HCT116 (cell line): Measurements from ENCODE around the gene TNIK. TPM values are rescaled to one million over a fixed set of nuclear protein-coding genes. Genes with fewer than 3 reads are reported as not detected.

Experiments
- ATAC-seq: fragments of 200-7000 bp; cut with Tn5 transposase; 2 replicates; pipeline ENCODE4 v1.9.1; 2020; ENCODE audit warnings: mild to moderate bottlenecking, moderate library complexity
- BruUV-seq: library from RNA; stranded (reverse); fragments of 400-500 nt; replicated peaks from 2 replicates; lab custom pipeline; 2021; lab: Mats Ljungman, UMichigan
- CTCF ChIA-PET: fragments of 300-600 bp; sonication (Branson Sonifier 250); formaldehyde crosslinking; loops from one replicate; lab custom pipeline; 2021; ENCODE audit warnings: antibody characterized with exemption; lab: Charles Lee
- POLR2A ChIA-PET: fragments of 300-600, 350-600 bp; sonication (Branson Sonifier 250); formaldehyde crosslinking; loops from one replicate; lab custom pipeline; 2021; ENCODE audit warnings: antibody characterized with exemption; lab: Charles Lee
- RAD21 ChIA-PET, 2 experiments: fragments of 300-600 bp; sonication (Branson Sonifier 250); formaldehyde crosslinking; loops; one replicate each; lab custom pipeline; 2023; ENCODE audit warnings: low total read pairs in 2 of 2; ENCODE audit not compliant: uncharacterized antibody in 2 of 2, unreplicated experiment in 2 of 2, low non-redundant PET in 1 of 2; lab: Charles Lee
- DNase-seq: peaks from one replicate; pipeline ENCODE4 v3.0.0-alpha.2; 2010; ENCODE audit warnings: low read depth, low spot score
- H2AFZ ChIP-seq: fragments of 200-600 bp; shearing (Covaris generic), sonication (generic); 2 replicates; pipeline ENCODE4 v1.6.1; 2017; ENCODE audit warnings: low read depth, mixed run types, mixed read lengths, antibody characterized with exemption, low read length; ENCODE audit not compliant: poor library complexity, severe bottlenecking
- H3K27ac ChIP-seq: 2 replicates; pipeline ENCODE4 v1.5.1; 2012; ENCODE audit warnings: low read depth, low read length
- H3K27me3 ChIP-seq: fragments of 200-600 bp; sonication (generic); 2 replicates; pipeline ENCODE4 v1.6.1; 2016; ENCODE audit warnings: mixed run types, low read length, mixed read lengths; ENCODE audit not compliant: insufficient read depth
- H3K36me3 ChIP-seq, 2 experiments: fragments of 200-500 bp in 1 of 2; fragments of 200-600 bp in 1 of 2; sonication (Bioruptor generic) in 1 of 2; sonication (generic) in 1 of 2; 2 replicates each; pipeline versions ENCODE4 v1.5.1 to v1.6.1; 2014 to 2016; ENCODE audit warnings: low read length in 2 of 2, inconsistent platforms in 1 of 2, mixed read lengths in 1 of 2, mixed run types in 1 of 2; ENCODE audit not compliant: insufficient read depth in 2 of 2, control insufficient read depth in 1 of 2
- H3K4me1 ChIP-seq, 2 experiments: fragments of 200-600 bp in 1 of 2; sonication (generic) in 1 of 2; 2 replicates each; pipeline versions ENCODE4 v1.5.1 to v1.6.1; 2012 to 2017; ENCODE audit warnings: low read length in 2 of 2, inconsistent platforms in 1 of 2, mild to moderate bottlenecking in 1 of 2, mixed read lengths in 1 of 2, mixed run types in 1 of 2, moderate library complexity in 1 of 2; ENCODE audit not compliant: insufficient read depth in 2 of 2, control insufficient read depth in 1 of 2
- H3K4me2 ChIP-seq: fragments of 200-600 bp; sonication (generic); 2 replicates; pipeline ENCODE4 v1.6.1; 2017; ENCODE audit warnings: mixed run types, low read length, mixed read lengths
- H3K4me3 ChIP-seq, 2 experiments: fragments of 200-600 bp in 1 of 2; sonication (generic) in 1 of 2; replicated peaks in 1 of 2; 2 replicates each; pipeline ENCODE4 v1.5.1; 2011 to 2016; ENCODE audit warnings: low read length in 2 of 2, control low read depth in 1 of 2, low read depth in 1 of 2, mild to moderate bottlenecking in 1 of 2, mixed read lengths in 1 of 2, mixed run types in 1 of 2
- H3K79me2 ChIP-seq: fragments of 200-600 bp; sonication (generic); 2 replicates; pipeline ENCODE4 v1.6.1; 2017; ENCODE audit warnings: mild to moderate bottlenecking, mixed run types, low read length, moderate library complexity, mixed read lengths; ENCODE audit not compliant: insufficient read depth
- H3K9ac ChIP-seq: fragments of 200-600 bp; sonication (generic); 2 replicates; pipeline ENCODE4 v1.6.1; 2016; ENCODE audit warnings: low read length, mixed read lengths
- H3K9me2 ChIP-seq: fragments of 200-600 bp; sonication (generic), shearing (Covaris generic); 2 replicates; pipeline ENCODE4 v1.6.1; 2017; ENCODE audit warnings: mixed run types, mild to moderate bottlenecking, moderate library complexity; ENCODE audit not compliant: insufficient read depth
- H3K9me3 ChIP-seq, 2 experiments: fragments of 200-500 bp in 1 of 2; fragments of 200-600 bp in 1 of 2; sonication (Bioruptor generic) in 1 of 2; sonication (generic) in 1 of 2; 2 replicates each; pipeline ENCODE4 v1.6.1; 2014 to 2017; ENCODE audit warnings: low read length in 2 of 2, mixed read lengths in 2 of 2, inconsistent platforms in 1 of 2, low read depth in 1 of 2, mild to moderate bottlenecking in 1 of 2, mixed run types in 1 of 2, moderate library complexity in 1 of 2; ENCODE audit not compliant: control insufficient read depth in 1 of 2, insufficient read depth in 1 of 2
- H4K20me1 ChIP-seq: fragments of 200-600 bp; sonication (generic), shearing (Covaris generic); 2 replicates; pipeline ENCODE4 v1.6.1; 2017; ENCODE audit warnings: mixed run types, mild to moderate bottlenecking, moderate library complexity; ENCODE audit not compliant: insufficient read depth
- ATF3 ChIP-seq: IDR thresholded peaks from 2 replicates; pipeline ENCODE4 v1.6.1; 2012
- CBX3 ChIP-seq: IDR thresholded peaks from 2 replicates; pipeline ENCODE4 v1.6.1; 2012; ENCODE audit warnings: low read depth
- CEBPB ChIP-seq: IDR thresholded peaks from 2 replicates; pipeline ENCODE4 v1.6.1; 2012; ENCODE audit warnings: low read depth
- CTCF ChIP-seq, 3 experiments: fragments of 200-600 bp in 1 of 3; sonication (generic) in 1 of 3; IDR thresholded peaks in 2 of 3; conservative IDR thresholded peaks in 1 of 3; 2 replicates each; pipeline ENCODE4 v1.5.1; 2012 to 2017; ENCODE audit warnings: low read depth in 2 of 3, low read length in 2 of 3, antibody characterized with exemption in 1 of 3, borderline replicate concordance in 1 of 3, control low read depth in 1 of 3, mild to moderate bottlenecking in 1 of 3, mixed read lengths in 1 of 3, mixed run types in 1 of 3, moderate library complexity in 1 of 3; ENCODE audit not compliant: insufficient read depth in 1 of 3
- EGR1 ChIP-seq: IDR thresholded peaks from 2 replicates; pipeline ENCODE4 v1.6.1; 2012; ENCODE audit warnings: low read depth
- EZH2 ChIP-seq: fragments of 200-600 bp; sonication (generic); IDR thresholded peaks from 2 replicates; pipeline ENCODE4 v1.6.1; 2017; ENCODE audit warnings: antibody characterized with exemption, mixed run types
- FOSL1 ChIP-seq: IDR thresholded peaks from 2 replicates; pipeline ENCODE4 v1.6.1; 2012; ENCODE audit warnings: low read depth
- POLR2A ChIP-seq: IDR thresholded peaks from 2 replicates; pipeline ENCODE4 v1.7.0; 2011; ENCODE audit warnings: borderline replicate concordance; ENCODE audit not compliant: insufficient read depth, insufficient read length; ENCODE audit errors: extremely low read depth
- POLR2AphosphoS5 ChIP-seq: IDR thresholded peaks from 2 replicates; pipeline ENCODE4 v1.6.1; 2011; ENCODE audit warnings: mild to moderate bottlenecking, low read depth, low read length, moderate library complexity
- REST ChIP-seq: IDR thresholded peaks from 2 replicates; pipeline ENCODE4 v1.6.1; 2012; ENCODE audit warnings: low read depth
- SP1 ChIP-seq: IDR thresholded peaks from 2 replicates; pipeline ENCODE4 v1.6.1; 2012; ENCODE audit warnings: low read depth
- SRF ChIP-seq: IDR thresholded peaks from 2 replicates; pipeline ENCODE4 v1.6.1; 2012; ENCODE audit warnings: low read depth
- TCF7L2 ChIP-seq: IDR thresholded peaks from 2 replicates; pipeline ENCODE4 v1.7.0; 2011; ENCODE audit warnings: borderline replicate concordance, inconsistent platforms; ENCODE audit not compliant: insufficient read depth, insufficient read length; ENCODE audit errors: extremely low read depth
- YY1 ChIP-seq: IDR thresholded peaks from 2 replicates; pipeline ENCODE4 v1.6.1; 2011; ENCODE audit warnings: low read length, low read depth, moderate library complexity, mild to moderate bottlenecking; ENCODE audit not compliant: insufficient replicate concordance; ENCODE audit errors: extremely low read depth
- ZFX ChIP-seq: fragments of 450-650 bp; IDR thresholded peaks from 2 replicates; pipeline ENCODE4 v1.6.1; 2017
- intact Hi-C: fragments of 100-400 bp; cut with micrococcal nuclease; formaldehyde crosslinking; loops from 2 replicates; pipeline ENCODE4 v1.10.0; 2022
- total RNA-seq: library from RNA; stranded (reverse); gene quantifications from one replicate; pipeline ENCODE4 v1.2.1, GENCODE V29; 2021; ENCODE audit not compliant: unreplicated experiment

The TNIK gene
- total RNA-seq, 1 experiment from 2014 or later = 24.1 TPM

GRCh38 chr3:171435143-171435542 lies 25.1 kb downstream of the TNIK start (continued):
- TF ChIP-seq REST = no peak

GRCh38 chr3:171432548-171432947 lies 27.7 kb downstream of the TNIK start:
- DNase-seq = no peak
- Histone ChIP-seq H3K27me3 (no peaks in the 10 kb centered on the region), H3K9ac (no peak overlapping the region), H3K4me2 (no peak overlapping the region), H3K79me2 (no peaks in the 10 kb centered on the region), H3K27ac (no peak overlapping the region), H3K4me1 (no peaks in the 10 kb centered on the region), H3K9me2 (no peaks in the 10 kb centered on the region), H3K9me3 (no peaks in the 10 kb centered on the region), H3K4me3 (no peak overlapping the region), H2AFZ (no peak overlapping the region), H4K20me1 (no peaks in the 10 kb centered on the region), H3K36me3 (no peaks in the 10 kb centered on the region)
- no peak for ATAC-seq
- ChIA-PET RAD21 (no interaction called here), POLR2A (no interaction called here), CTCF (no interaction called here)
- BruUV-seq = no TSS peak
- intact Hi-C loops = no loop called here
- no peak for TF ChIP-seq SP1
- no peak for TF ChIP-seq EGR1
- TF ChIP-seq CTCF (IDR thresholded peaks at IDR 0.05 in 2 of 3, conservative IDR thresholded peaks at IDR 0.05 in 1 of 3; ENCODE audit: borderline replicate concordance in 1 of 3, insufficient read depth in 1 of 3, low read depth in 2 of 3, low read length in 2 of 3) = no peak
- TF ChIP-seq ATF3 = no peak
- TF ChIP-seq SRF = no peak
- no peak for TF ChIP-seq YY1
- no peak for TF ChIP-seq POLR2A
- TF ChIP-seq POLR2AphosphoS5 = no peak
- no peak for TF ChIP-seq FOSL1
- TF ChIP-seq CBX3 = no peak
- no peak for TF ChIP-seq CEBPB
- TF ChIP-seq TCF7L2 = no peak
- TF ChIP-seq EZH2 = no peak
- TF ChIP-seq ZFX = no peak
